Nephron progenitor cell (in vitro differentiated cells): ENCODE results near the gene PCMT1.

Experiments used
- DNase-seq: peaks from one replicate; pipeline ENCODE4 v3.0.0; 2021
- H3K27ac Mint-ChIP-seq: 2 replicates; pipeline ENCODE4 v1.8.0; 2021; ENCODE audit warnings: mild to moderate bottlenecking, moderate library complexity, mixed read lengths
- H3K27me3 Mint-ChIP-seq: 2 replicates; pipeline ENCODE4 v1.8.0; 2021; ENCODE audit warnings: mild to moderate bottlenecking, low read depth, mixed read lengths; ENCODE audit not compliant: poor library complexity
- H3K36me3 Mint-ChIP-seq: 2 replicates; pipeline ENCODE4 v1.8.0; 2021; ENCODE audit warnings: low read depth, mixed read lengths
- H3K4me1 Mint-ChIP-seq: 2 replicates; pipeline ENCODE4 v1.8.0; 2021; ENCODE audit warnings: mixed read lengths
- H3K4me3 Mint-ChIP-seq: 2 replicates; pipeline ENCODE4 v1.8.0; 2021; ENCODE audit warnings: mild to moderate bottlenecking, moderate library complexity, mixed read lengths
- H3K9me3 Mint-ChIP-seq: 2 replicates; pipeline ENCODE4 v1.8.0; 2021; ENCODE audit warnings: mild to moderate bottlenecking, moderate library complexity, mixed read lengths
- TF ChIP-seq, protein P1 (sequence below): fragments of 200-600 bp; sonication (generic); IDR thresholded peaks from 2 replicates; pipeline ENCODE4 v1.5.0; 2021; ENCODE audit warnings: antibody characterized with exemption

Gene PCMT1

GRCh38 chr6:149781715-149782114 lies 32.2 kb downstream of the PCMT1 start:
- TF ChIP-seq, protein P1, sequence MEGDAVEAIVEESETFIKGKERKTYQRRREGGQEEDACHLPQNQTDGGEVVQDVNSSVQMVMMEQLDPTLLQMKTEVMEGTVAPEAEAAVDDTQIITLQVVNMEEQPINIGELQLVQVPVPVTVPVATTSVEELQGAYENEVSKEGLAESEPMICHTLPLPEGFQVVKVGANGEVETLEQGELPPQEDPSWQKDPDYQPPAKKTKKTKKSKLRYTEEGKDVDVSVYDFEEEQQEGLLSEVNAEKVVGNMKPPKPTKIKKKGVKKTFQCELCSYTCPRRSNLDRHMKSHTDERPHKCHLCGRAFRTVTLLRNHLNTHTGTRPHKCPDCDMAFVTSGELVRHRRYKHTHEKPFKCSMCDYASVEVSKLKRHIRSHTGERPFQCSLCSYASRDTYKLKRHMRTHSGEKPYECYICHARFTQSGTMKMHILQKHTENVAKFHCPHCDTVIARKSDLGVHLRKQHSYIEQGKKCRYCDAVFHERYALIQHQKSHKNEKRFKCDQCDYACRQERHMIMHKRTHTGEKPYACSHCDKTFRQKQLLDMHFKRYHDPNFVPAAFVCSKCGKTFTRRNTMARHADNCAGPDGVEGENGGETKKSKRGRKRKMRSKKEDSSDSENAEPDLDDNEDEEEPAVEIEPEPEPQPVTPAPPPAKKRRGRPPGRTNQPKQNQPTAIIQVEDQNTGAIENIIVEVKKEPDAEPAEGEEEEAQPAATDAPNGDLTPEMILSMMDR: no peak
- Mint-ChIP-seq H3K27me3 (no peaks in the 10 kb centered on the region), H3K4me1 (no peaks in the 10 kb centered on the region), H3K27ac (peak overlapping the region; percentile 5), H3K4me3 (no peak overlapping the region), H3K36me3 (peaks cover 37% of the 10 kb centered on the region), H3K9me3 (no peaks in the 10 kb centered on the region)
- DNase-seq: no peak

- Mint-ChIP-seq H3K4me1 (no peaks in the 10 kb centered on the region), H3K9me3 (peaks cover under 1% of the 10 kb centered on the region), H3K27me3 (no peaks in the 10 kb centered on the region), H3K36me3 (peaks cover 40% of the 10 kb centered on the region), H3K27ac (no peak overlapping the region), H3K4me3 (no peak overlapping the region)
- no peak for DNase-seq
- TF ChIP-seq, protein P1: no peak
Measured at GRCh38 chr6:149782337-149782736, 32.8 kb downstream of the PCMT1 start.

- H3K4me1 Mint-ChIP-seq: no peaks in the 10 kb centered on the region
- peaks cover 52% of the 10 kb centered on the region for H3K36me3 Mint-ChIP-seq
- no peak overlapping the region for H3K27ac Mint-ChIP-seq
- DNase-seq: no peak
- peaks cover 9% of the 10 kb centered on the region for H3K9me3 Mint-ChIP-seq
- TF ChIP-seq, protein P1: no peak
- no peaks in the 10 kb centered on the region for H3K27me3 Mint-ChIP-seq
- no peak overlapping the region for H3K4me3 Mint-ChIP-seq
Measured at GRCh38 chr6:149783551-149783950, 34.0 kb downstream of the PCMT1 start.

DNA sequence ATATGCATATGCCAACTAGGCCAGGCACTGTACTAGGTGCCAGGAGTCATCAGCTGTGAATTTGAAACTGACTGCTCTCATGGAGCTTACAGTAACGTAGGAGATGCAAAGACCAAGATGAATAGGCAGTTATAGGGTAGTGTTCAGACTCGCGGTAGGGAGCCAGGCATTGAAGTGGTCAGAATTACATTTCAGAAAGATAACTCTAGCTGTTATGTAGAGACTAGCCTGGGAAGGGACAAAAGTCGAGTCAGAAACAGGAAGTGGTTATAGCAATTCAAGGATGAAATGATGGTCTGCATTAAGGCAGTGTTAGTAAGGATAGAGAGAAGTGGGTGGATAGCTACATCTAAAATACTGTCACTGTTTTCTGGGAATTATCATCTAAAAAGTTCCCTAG lies 56.6 kb downstream of the PCMT1 start:
- H3K9me3 Mint-ChIP-seq: no peaks in the 10 kb centered on the region
- H3K4me1 Mint-ChIP-seq: no peaks in the 10 kb centered on the region
- no peak for DNase-seq
- peaks cover 26% of the 10 kb centered on the region for H3K36me3 Mint-ChIP-seq
- H3K27ac Mint-ChIP-seq: peak overlapping the region; percentile 90
- no peak overlapping the region for H3K4me3 Mint-ChIP-seq
- TF ChIP-seq, protein P1: no peak
- H3K27me3 Mint-ChIP-seq: no peaks in the 10 kb centered on the region

GRCh38 chr6:149809798-149810197 lies 60.3 kb downstream of the PCMT1 start:
- Mint-ChIP-seq H3K9me3 (no peaks in the 10 kb centered on the region), H3K27me3 (no peaks in the 10 kb centered on the region), H3K27ac (no peak overlapping the region), H3K4me1 (no peaks in the 10 kb centered on the region), H3K4me3 (no peak overlapping the region), H3K36me3 (peaks cover 38% of the 10 kb centered on the region)
- TF ChIP-seq, protein P1: no peak
- no peak for DNase-seq

- H3K27me3 Mint-ChIP-seq: no peaks in the 10 kb centered on the region
- no peaks in the 10 kb centered on the region for H3K4me1 Mint-ChIP-seq
- no peak for DNase-seq
- H3K4me3 Mint-ChIP-seq: no peak overlapping the region
- H3K36me3 Mint-ChIP-seq: peaks cover 41% of the 10 kb centered on the region
- no peaks in the 10 kb centered on the region for H3K9me3 Mint-ChIP-seq
- no peak overlapping the region for H3K27ac Mint-ChIP-seq
- TF ChIP-seq, protein P1: no peak
Measured at GRCh38 chr6:149813351-149813750, 63.8 kb downstream of the PCMT1 start.
